ENCODE results near the gene PSMG4.

DNA sequence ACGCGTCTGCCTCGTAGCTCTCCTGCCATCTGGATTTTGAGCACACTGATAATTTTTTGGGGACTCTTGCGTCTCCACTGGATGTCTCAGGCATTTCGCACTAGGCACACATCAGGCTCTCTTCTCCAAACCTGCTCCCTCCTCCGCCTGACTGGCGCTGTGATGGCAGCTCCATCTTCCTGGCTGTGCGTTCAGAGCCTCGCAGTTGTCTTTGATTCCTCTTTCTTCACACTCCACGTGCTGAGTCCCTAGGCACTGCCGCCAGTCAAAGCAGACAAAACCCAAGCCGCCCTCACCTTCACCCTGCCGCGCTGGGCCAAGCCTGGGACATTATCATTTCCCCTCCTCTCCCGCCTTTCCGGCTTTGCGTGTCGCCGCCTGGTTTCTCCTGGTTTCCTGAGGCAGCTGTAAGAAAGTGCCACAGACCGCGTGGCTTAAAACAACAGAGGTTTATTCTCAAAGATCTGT is 778 bp downstream of the PSMG4 start:
- no peak for TF ChIP-seq BHLHE40 (IDR thresholded peaks at IDR 0.05; ENCODE audit: borderline replicate concordance)
- TF ChIP-seq SP1 (IDR thresholded peaks at IDR 0.05), result no peak
- peak; percentile 79 for TF ChIP-seq L3MBTL2 (conservative IDR thresholded peaks at IDR 0.05)
- TF ChIP-seq SUZ12 (IDR thresholded peaks at IDR 0.05), result no peak
- no peak for TF ChIP-seq ZNF384 (IDR thresholded peaks at IDR 0.05)
- TF ChIP-seq NFRKB (IDR thresholded peaks at IDR 0.05), result no peak
- no peak for TF ChIP-seq TARDBP (IDR thresholded peaks at IDR 0.05)
- no peak for TF ChIP-seq ELF4 (IDR thresholded peaks at IDR 0.05)
- no peak for TF ChIP-seq HDGF (IDR thresholded peaks at IDR 0.05; ENCODE audit: borderline replicate concordance)
- TF ChIP-seq CTBP1 (IDR thresholded peaks at IDR 0.05; ENCODE audit: borderline replicate concordance), result no peak
- no peak for TF ChIP-seq FOXM1 (IDR thresholded peaks at IDR 0.05; ENCODE audit: borderline replicate concordance)
- TF ChIP-seq FOXK2 (IDR thresholded peaks at IDR 0.05), result no peak
- TF ChIP-seq, protein P1, sequence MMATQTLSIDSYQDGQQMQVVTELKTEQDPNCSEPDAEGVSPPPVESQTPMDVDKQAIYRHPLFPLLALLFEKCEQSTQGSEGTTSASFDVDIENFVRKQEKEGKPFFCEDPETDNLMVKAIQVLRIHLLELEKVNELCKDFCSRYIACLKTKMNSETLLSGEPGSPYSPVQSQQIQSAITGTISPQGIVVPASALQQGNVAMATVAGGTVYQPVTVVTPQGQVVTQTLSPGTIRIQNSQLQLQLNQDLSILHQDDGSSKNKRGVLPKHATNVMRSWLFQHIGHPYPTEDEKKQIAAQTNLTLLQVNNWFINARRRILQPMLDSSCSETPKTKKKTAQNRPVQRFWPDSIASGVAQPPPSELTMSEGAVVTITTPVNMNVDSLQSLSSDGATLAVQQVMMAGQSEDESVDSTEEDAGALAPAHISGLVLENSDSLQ (IDR thresholded peaks at IDR 0.05), result no peak
- no peak for TF ChIP-seq ARNT (IDR thresholded peaks at IDR 0.05)
